Measurements from ENCODE around the gene B4GALNT3.

The B4GALNT3 gene

GRCh38 chr12:455821-456220 lies 3.9 kb upstream of the B4GALNT3 start:
- Histone ChIP-seq H3K9ac (ENCODE audit: low read depth, low read length) (no peak overlapping the region), H3K27ac (ENCODE audit: low read depth, low read length) (no peak overlapping the region), H3K9me3 (ENCODE audit: control insufficient read depth, insufficient read depth, low read length) (peaks cover 21% of the 10 kb centered on the region), H3K4me3 (ENCODE audit: low read depth, low read length) (no peak overlapping the region), H3K36me3 (ENCODE audit: control insufficient read depth, insufficient read depth, low read length) (no peaks in the 10 kb centered on the region), H3K4me1 (ENCODE audit: control insufficient read depth, insufficient read depth, low read length) (no peaks in the 10 kb centered on the region), H3K27me3 (ENCODE audit: control insufficient read depth, insufficient read depth, low read length) (peaks cover 21% of the 10 kb centered on the region)

- H3K9ac ChIP-seq (ENCODE audit: low read depth, low read length), result no peak overlapping the region
- no peak overlapping the region for H3K4me3 ChIP-seq (ENCODE audit: low read depth, low read length)
- peaks cover 38% of the 10 kb centered on the region for H3K27me3 ChIP-seq (ENCODE audit: control insufficient read depth, insufficient read depth, low read length)
- no peaks in the 10 kb centered on the region for H3K4me1 ChIP-seq (ENCODE audit: control insufficient read depth, insufficient read depth, low read length)
- H3K36me3 ChIP-seq (ENCODE audit: control insufficient read depth, insufficient read depth, low read length), result no peaks in the 10 kb centered on the region
- no peak overlapping the region for H3K27ac ChIP-seq (ENCODE audit: low read depth, low read length)
- H3K9me3 ChIP-seq (ENCODE audit: control insufficient read depth, insufficient read depth, low read length), result peaks cover 5% of the 10 kb centered on the region
These were observed 2.1 kb upstream of the B4GALNT3 start for GRCh38 chr12:457676-458075.

GRCh38 chr12:459050-459429 lies 699 bp upstream of the B4GALNT3 start:
- H3K27me3 ChIP-seq (ENCODE audit: control insufficient read depth, insufficient read depth, low read length), result peaks cover 38% of the 10 kb centered on the region
- no peaks in the 10 kb centered on the region for H3K4me1 ChIP-seq (ENCODE audit: control insufficient read depth, insufficient read depth, low read length)
- H3K9ac ChIP-seq (ENCODE audit: low read depth, low read length), result no peak overlapping the region

GRCh38 chr12:460261-461230 lies 807 bp downstream of the B4GALNT3 start:
- Histone ChIP-seq H3K4me1 (ENCODE audit: control insufficient read depth, insufficient read depth, low read length) (no peaks in the 10 kb centered on the region), H3K36me3 (ENCODE audit: control insufficient read depth, insufficient read depth, low read length) (no peaks in the 10 kb centered on the region), H3K9me3 (ENCODE audit: control insufficient read depth, insufficient read depth, low read length) (no peaks in the 10 kb centered on the region), H3K27ac (ENCODE audit: low read depth, low read length) (no peak overlapping the region), H3K27me3 (ENCODE audit: control insufficient read depth, insufficient read depth, low read length) (peaks cover 38% of the 10 kb centered on the region), H3K9ac (ENCODE audit: low read depth, low read length) (no peak overlapping the region), H3K4me3 (ENCODE audit: low read depth, low read length) (peak overlapping the region; percentile 62)

More at GRCh38 chr12:459050-459429, 699 bp upstream of the B4GALNT3 start:
- Histone ChIP-seq H3K36me3 (ENCODE audit: control insufficient read depth, insufficient read depth, low read length) (no peaks in the 10 kb centered on the region), H3K27ac (ENCODE audit: low read depth, low read length) (no peak overlapping the region), H3K9me3 (ENCODE audit: control insufficient read depth, insufficient read depth, low read length) (no peaks in the 10 kb centered on the region), H3K4me3 (ENCODE audit: low read depth, low read length) (peak overlapping the region; percentile 73)

GRCh38 chr12:461425-461824 lies 1.7 kb downstream of the B4GALNT3 start:
- no peak overlapping the region for H3K27ac ChIP-seq (ENCODE audit: low read depth, low read length)
- H3K27me3 ChIP-seq (ENCODE audit: control insufficient read depth, insufficient read depth, low read length), result peaks cover 38% of the 10 kb centered on the region
- H3K9ac ChIP-seq (ENCODE audit: low read depth, low read length), result no peak overlapping the region
- no peaks in the 10 kb centered on the region for H3K9me3 ChIP-seq (ENCODE audit: control insufficient read depth, insufficient read depth, low read length)
- H3K4me1 ChIP-seq (ENCODE audit: control insufficient read depth, insufficient read depth, low read length), result no peaks in the 10 kb centered on the region
- H3K4me3 ChIP-seq (ENCODE audit: low read depth, low read length), result no peak overlapping the region; the same call in 1 of the 2 replicates
- no peaks in the 10 kb centered on the region for H3K36me3 ChIP-seq (ENCODE audit: control insufficient read depth, insufficient read depth, low read length)

- H3K36me3 ChIP-seq (ENCODE audit: control insufficient read depth, insufficient read depth, low read length), result no peaks in the 10 kb centered on the region
- H3K27ac ChIP-seq (ENCODE audit: low read depth, low read length), result no peak overlapping the region
- H3K9me3 ChIP-seq (ENCODE audit: control insufficient read depth, insufficient read depth, low read length), result no peaks in the 10 kb centered on the region
- H3K4me1 ChIP-seq (ENCODE audit: control insufficient read depth, insufficient read depth, low read length), result no peaks in the 10 kb centered on the region
- peaks cover 36% of the 10 kb centered on the region for H3K27me3 ChIP-seq (ENCODE audit: control insufficient read depth, insufficient read depth, low read length)
- no peak overlapping the region for H3K9ac ChIP-seq (ENCODE audit: low read depth, low read length)
- H3K4me3 ChIP-seq (ENCODE audit: low read depth, low read length), result no peak overlapping the region
These were observed 3.4 kb downstream of the B4GALNT3 start for GRCh38 chr12:462936-463705.

- Histone ChIP-seq H3K4me3 (ENCODE audit: low read depth, low read length) (no peak overlapping the region), H3K4me1 (ENCODE audit: control insufficient read depth, insufficient read depth, low read length) (no peaks in the 10 kb centered on the region)
These were observed 4.9 kb downstream of the B4GALNT3 start for GRCh38 chr12:464484-465267.

GRCh38 chr12:466039-466438 lies 6.3 kb downstream of the B4GALNT3 start:
- H3K27me3 ChIP-seq (ENCODE audit: control insufficient read depth, insufficient read depth, low read length), result peaks cover 14% of the 10 kb centered on the region
- no peaks in the 10 kb centered on the region for H3K9me3 ChIP-seq (ENCODE audit: control insufficient read depth, insufficient read depth, low read length)
- H3K9ac ChIP-seq (ENCODE audit: low read depth, low read length), result no peak overlapping the region
- no peak overlapping the region for H3K4me3 ChIP-seq (ENCODE audit: low read depth, low read length)
- H3K4me1 ChIP-seq (ENCODE audit: control insufficient read depth, insufficient read depth, low read length), result no peaks in the 10 kb centered on the region
- no peaks in the 10 kb centered on the region for H3K36me3 ChIP-seq (ENCODE audit: control insufficient read depth, insufficient read depth, low read length)
- H3K27ac ChIP-seq (ENCODE audit: low read depth, low read length), result no peak overlapping the region

More at GRCh38 chr12:464484-465267, 4.9 kb downstream of the B4GALNT3 start:
- H3K9ac ChIP-seq (ENCODE audit: low read depth, low read length), result no peak overlapping the region
- H3K27me3 ChIP-seq (ENCODE audit: control insufficient read depth, insufficient read depth, low read length), result peaks cover 20% of the 10 kb centered on the region
- no peak overlapping the region for H3K27ac ChIP-seq (ENCODE audit: low read depth, low read length)
- no peaks in the 10 kb centered on the region for H3K9me3 ChIP-seq (ENCODE audit: control insufficient read depth, insufficient read depth, low read length)
- H3K36me3 ChIP-seq (ENCODE audit: control insufficient read depth, insufficient read depth, low read length), result no peaks in the 10 kb centered on the region

- Histone ChIP-seq H3K4me1 (ENCODE audit: control insufficient read depth, insufficient read depth, low read length) (no peaks in the 10 kb centered on the region), H3K4me3 (ENCODE audit: low read depth, low read length) (no peak overlapping the region), H3K9ac (ENCODE audit: low read depth, low read length) (no peak overlapping the region), H3K27me3 (ENCODE audit: control insufficient read depth, insufficient read depth, low read length) (peaks cover 7% of the 10 kb centered on the region; the same call in 1 of the 2 replicates), H3K9me3 (ENCODE audit: control insufficient read depth, insufficient read depth, low read length) (no peaks in the 10 kb centered on the region), H3K27ac (ENCODE audit: low read depth, low read length) (no peak overlapping the region), H3K36me3 (ENCODE audit: control insufficient read depth, insufficient read depth, low read length) (no peaks in the 10 kb centered on the region)
These were observed 7.0 kb downstream of the B4GALNT3 start for GRCh38 chr12:466762-467161.

- no peaks in the 10 kb centered on the region for H3K27me3 ChIP-seq (ENCODE audit: control insufficient read depth, insufficient read depth, low read length)
- H3K27ac ChIP-seq (ENCODE audit: low read depth, low read length), result no peak overlapping the region
- no peaks in the 10 kb centered on the region for H3K9me3 ChIP-seq (ENCODE audit: control insufficient read depth, insufficient read depth, low read length)
- no peak overlapping the region for H3K9ac ChIP-seq (ENCODE audit: low read depth, low read length)
- H3K4me3 ChIP-seq (ENCODE audit: low read depth, low read length), result no peak overlapping the region
- H3K36me3 ChIP-seq (ENCODE audit: control insufficient read depth, insufficient read depth, low read length), result no peaks in the 10 kb centered on the region
- no peaks in the 10 kb centered on the region for H3K4me1 ChIP-seq (ENCODE audit: control insufficient read depth, insufficient read depth, low read length)
These were observed 7.9 kb downstream of the B4GALNT3 start for GRCh38 chr12:467591-467990.
